Astrocyte (in vitro differentiated cells and primary cell): ENCODE results near the gene PRM3. TPM values are rescaled to one million over a fixed set of nuclear protein-coding genes. Genes with fewer than 3 reads are reported as not detected.

Experiments used
- DNase-seq: peaks from one replicate; pipeline ENCODE4 v3.0.0-alpha.2; 2010; ENCODE audit warnings: low read depth
- FAIRE-seq: peaks from 2 replicates; lab custom pipeline; 2011; peaks lifted over from hg19 to GRCh38; lab: Jason Lieb, UNC
- H2AFZ ChIP-seq: 2 replicates; pipeline ENCODE4 v1.6.0; 2012; ENCODE audit warnings: low read depth, low read length, inconsistent platforms
- H3K27ac ChIP-seq: 2 replicates; pipeline ENCODE4 v1.5.1; 2011; ENCODE audit warnings: low read depth, low read length, inconsistent platforms
- H3K27me3 ChIP-seq: 2 replicates; pipeline ENCODE4 v1.6.0; 2011; ENCODE audit warnings: low read length, inconsistent platforms; ENCODE audit not compliant: insufficient read depth
- H3K36me3 ChIP-seq: 2 replicates; pipeline ENCODE4 v1.5.1; 2011; ENCODE audit warnings: low read length, inconsistent platforms; ENCODE audit not compliant: insufficient read depth
- H3K4me1 ChIP-seq: 2 replicates; pipeline ENCODE4 v1.5.1; 2011; ENCODE audit warnings: low read length, inconsistent platforms; ENCODE audit not compliant: insufficient read depth
- H3K4me2 ChIP-seq: 2 replicates; pipeline ENCODE4 v1.6.0; 2012; ENCODE audit warnings: low read length, inconsistent platforms
- H3K4me3 ChIP-seq: 2 replicates; pipeline ENCODE4 v1.5.1; 2011; ENCODE audit warnings: low read depth, mild to moderate bottlenecking, low read length, inconsistent platforms; ENCODE audit not compliant: insufficient read depth
- H3K79me2 ChIP-seq: 2 replicates; pipeline ENCODE4 v1.6.0; 2012; ENCODE audit warnings: mild to moderate bottlenecking, low read length, inconsistent platforms; ENCODE audit not compliant: insufficient read depth
- H3K9ac ChIP-seq: 2 replicates; pipeline ENCODE4 v1.6.0; 2012; ENCODE audit warnings: mild to moderate bottlenecking, low read length, inconsistent platforms
- H3K9me3 ChIP-seq: 2 replicates; pipeline ENCODE4 v1.5.1; 2012; ENCODE audit warnings: low read depth, mild to moderate bottlenecking, low read length, inconsistent platforms; ENCODE audit not compliant: insufficient read depth
- H4K20me1 ChIP-seq: 2 replicates; pipeline ENCODE4 v1.6.0; 2012; ENCODE audit warnings: low read length, inconsistent platforms; ENCODE audit not compliant: insufficient read depth
- H3K27ac Mint-ChIP-seq: one replicate; pipeline ENCODE4 v1.8.0; 2021; ENCODE audit warnings: mild to moderate bottlenecking, mixed read lengths; ENCODE audit not compliant: unreplicated experiment
- H3K27me3 Mint-ChIP-seq: one replicate; pipeline ENCODE4 v1.8.0; 2021; ENCODE audit warnings: low read depth, mixed read lengths; ENCODE audit not compliant: unreplicated experiment
- H3K36me3 Mint-ChIP-seq: one replicate; pipeline ENCODE4 v1.8.0; 2021; ENCODE audit warnings: low read depth, mixed read lengths; ENCODE audit not compliant: unreplicated experiment
- H3K4me1 Mint-ChIP-seq: one replicate; pipeline ENCODE4 v1.8.0; 2021; ENCODE audit warnings: low read depth, mixed read lengths; ENCODE audit not compliant: unreplicated experiment
- H3K4me3 Mint-ChIP-seq: one replicate; pipeline ENCODE4 v1.8.0; 2021; ENCODE audit warnings: mild to moderate bottlenecking, moderate library complexity, mixed read lengths; ENCODE audit not compliant: unreplicated experiment
- H3K9me3 Mint-ChIP-seq: one replicate; pipeline ENCODE4 v1.8.0; 2021; ENCODE audit warnings: mild to moderate bottlenecking, mixed read lengths; ENCODE audit not compliant: unreplicated experiment
- EZH2 ChIP-seq: IDR thresholded peaks from 2 replicates; pipeline ENCODE4 v1.6.1; 2012; ENCODE audit warnings: mild to moderate bottlenecking, low read length, inconsistent platforms; ENCODE audit not compliant: insufficient read depth
- total RNA-seq: library from RNA; stranded (reverse); gene quantifications from 2 replicates; pipeline ENCODE4 v1.2.1, GENCODE V29; 2021
- TF ChIP-seq, protein P1 (sequence below): IDR thresholded peaks from 2 replicates; pipeline ENCODE4 v1.5.1; 2011; ENCODE audit warnings: low read depth, mild to moderate bottlenecking, inconsistent platforms, low read length, moderate library complexity; ENCODE audit not compliant: insufficient read depth

PRM3 gene
- total RNA-seq, 1 donor from 2014 or later, result not detected

DNA sequence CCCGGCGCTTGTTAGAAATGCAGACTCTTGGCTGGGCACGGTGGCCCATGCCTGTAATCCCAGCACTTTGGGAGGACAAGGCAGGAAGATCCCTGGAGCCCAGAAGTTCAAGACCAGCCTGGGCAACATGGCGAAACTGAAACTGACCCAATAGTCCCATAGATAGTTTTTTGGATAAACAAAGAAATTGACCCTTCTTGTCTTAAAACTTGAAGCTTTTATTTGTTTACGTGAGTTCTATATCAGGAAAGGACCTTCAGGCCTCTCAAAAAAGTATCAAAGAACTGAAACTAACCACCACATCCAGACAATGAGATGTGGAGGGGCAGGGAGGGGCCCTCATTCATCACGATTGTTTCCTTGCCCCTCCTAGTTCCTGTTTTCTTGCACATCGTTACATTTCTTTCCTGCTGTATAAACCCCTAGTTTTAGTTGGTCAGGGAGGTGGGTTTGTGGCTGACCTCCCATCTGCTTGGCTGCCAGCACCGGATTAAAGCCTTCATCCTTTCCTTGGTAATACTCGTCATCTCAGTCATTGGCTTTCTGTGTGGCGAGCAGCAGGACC, 37.6 kb upstream of the PRM3 start:
- Mint-ChIP-seq H3K9me3 (no peaks in the 10 kb centered on the region), H3K4me1 (peaks cover 35% of the 10 kb centered on the region), H3K27ac (peak overlapping the region; percentile 89), H3K36me3 (no peaks in the 10 kb centered on the region), H3K27me3 (no peaks in the 10 kb centered on the region), H3K4me3 (no peak overlapping the region)
- Histone ChIP-seq H3K36me3 (no peaks in the 10 kb centered on the region), H3K9me3 (no peaks in the 10 kb centered on the region), H3K4me1 (peaks cover 46% of the 10 kb centered on the region), H3K9ac (no peak overlapping the region), H3K79me2 (no peaks in the 10 kb centered on the region), H2AFZ (no peak overlapping the region), H3K27me3 (no peaks in the 10 kb centered on the region), H3K27ac (peak overlapping the region; percentile 59), H3K4me2 (peak overlapping the region; percentile 45), H3K4me3 (no peak overlapping the region), H4K20me1 (no peaks in the 10 kb centered on the region)
- DNase-seq (no peak), FAIRE-seq (no peak)
- TF ChIP-seq, protein P1, sequence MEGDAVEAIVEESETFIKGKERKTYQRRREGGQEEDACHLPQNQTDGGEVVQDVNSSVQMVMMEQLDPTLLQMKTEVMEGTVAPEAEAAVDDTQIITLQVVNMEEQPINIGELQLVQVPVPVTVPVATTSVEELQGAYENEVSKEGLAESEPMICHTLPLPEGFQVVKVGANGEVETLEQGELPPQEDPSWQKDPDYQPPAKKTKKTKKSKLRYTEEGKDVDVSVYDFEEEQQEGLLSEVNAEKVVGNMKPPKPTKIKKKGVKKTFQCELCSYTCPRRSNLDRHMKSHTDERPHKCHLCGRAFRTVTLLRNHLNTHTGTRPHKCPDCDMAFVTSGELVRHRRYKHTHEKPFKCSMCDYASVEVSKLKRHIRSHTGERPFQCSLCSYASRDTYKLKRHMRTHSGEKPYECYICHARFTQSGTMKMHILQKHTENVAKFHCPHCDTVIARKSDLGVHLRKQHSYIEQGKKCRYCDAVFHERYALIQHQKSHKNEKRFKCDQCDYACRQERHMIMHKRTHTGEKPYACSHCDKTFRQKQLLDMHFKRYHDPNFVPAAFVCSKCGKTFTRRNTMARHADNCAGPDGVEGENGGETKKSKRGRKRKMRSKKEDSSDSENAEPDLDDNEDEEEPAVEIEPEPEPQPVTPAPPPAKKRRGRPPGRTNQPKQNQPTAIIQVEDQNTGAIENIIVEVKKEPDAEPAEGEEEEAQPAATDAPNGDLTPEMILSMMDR, result no peak
- no peak for TF ChIP-seq EZH2

DNA sequence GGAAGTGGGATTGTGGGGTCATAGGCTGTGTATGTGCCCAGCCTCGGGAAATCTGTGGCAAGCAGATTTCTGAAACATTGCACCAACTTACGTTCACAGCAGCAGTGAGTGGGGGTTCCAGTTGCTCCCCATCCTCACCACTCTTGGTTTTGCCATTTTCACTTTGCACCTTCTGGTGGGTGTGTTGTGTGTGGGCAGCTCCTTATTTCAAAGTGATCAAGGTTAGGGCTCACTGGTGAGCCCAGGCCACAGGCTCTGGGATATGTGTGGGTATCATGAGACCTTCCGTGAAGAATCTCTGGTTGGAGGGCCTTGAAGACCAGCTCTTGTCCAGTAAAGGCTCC, 37.2 kb upstream of the PRM3 start:
- Histone ChIP-seq H3K9me3 (no peaks in the 10 kb centered on the region), H3K36me3 (no peaks in the 10 kb centered on the region), H4K20me1 (no peaks in the 10 kb centered on the region), H3K79me2 (no peaks in the 10 kb centered on the region), H3K4me1 (peaks cover 41% of the 10 kb centered on the region), H2AFZ (no peak overlapping the region), H3K9ac (no peak overlapping the region), H3K27me3 (no peaks in the 10 kb centered on the region), H3K4me2 (no peak overlapping the region), H3K27ac (no peak overlapping the region), H3K4me3 (no peak overlapping the region)
- DNase-seq, result no peak
- TF ChIP-seq, protein P1, result no peak
- no peak for TF ChIP-seq EZH2
- Mint-ChIP-seq H3K36me3 (no peaks in the 10 kb centered on the region), H3K27ac (no peak overlapping the region), H3K9me3 (no peaks in the 10 kb centered on the region), H3K4me1 (peaks cover 33% of the 10 kb centered on the region), H3K4me3 (peak overlapping the region; percentile 20), H3K27me3 (no peaks in the 10 kb centered on the region)
- FAIRE-seq, result no peak

DNA sequence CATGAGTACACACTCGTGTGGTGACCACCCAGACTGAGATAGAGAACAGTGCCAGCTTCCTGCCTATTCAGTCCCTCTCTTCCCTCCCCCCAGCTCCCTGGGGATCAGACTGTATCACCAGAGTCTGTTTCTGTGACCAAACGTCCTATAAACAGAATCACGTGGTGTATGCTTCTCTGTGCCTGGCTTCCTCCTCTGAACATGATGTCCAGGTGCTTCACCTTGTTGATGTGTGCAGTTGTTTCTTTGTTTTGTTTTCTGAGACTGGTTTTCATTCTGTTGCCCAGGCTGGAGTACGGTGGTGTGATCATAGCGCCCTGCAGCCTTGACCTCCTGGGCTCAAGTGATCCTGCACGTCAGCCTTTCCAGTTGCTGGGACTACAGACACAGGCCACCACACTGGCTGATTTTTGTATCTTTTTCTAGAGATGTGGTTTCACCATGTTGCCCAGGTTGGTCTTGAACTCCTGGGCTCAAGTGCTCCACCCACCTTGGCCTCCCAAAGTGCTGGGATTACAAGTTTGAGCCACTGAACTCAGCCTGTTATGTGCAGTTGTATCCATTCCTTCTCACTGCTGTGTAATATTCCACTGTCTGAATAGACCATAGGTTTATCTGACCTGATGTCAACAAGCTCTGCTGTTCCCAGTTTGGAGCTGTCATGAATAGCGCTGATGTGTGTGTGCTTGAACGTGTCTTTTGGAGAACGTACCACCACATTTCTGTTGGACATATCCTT, 36.6 kb upstream of the PRM3 start:
- no peaks in the 10 kb centered on the region for H3K27me3 ChIP-seq
- no peak overlapping the region for H3K27ac ChIP-seq
- Mint-ChIP-seq H3K27me3 (no peaks in the 10 kb centered on the region), H3K4me3 (no peak overlapping the region), H3K9me3 (no peaks in the 10 kb centered on the region), H3K27ac (no peak overlapping the region), H3K36me3 (no peaks in the 10 kb centered on the region), H3K4me1 (peaks cover 30% of the 10 kb centered on the region)
- H3K79me2 ChIP-seq, result no peaks in the 10 kb centered on the region
- H3K4me1 ChIP-seq, result peaks cover 36% of the 10 kb centered on the region
- no peak overlapping the region for H2AFZ ChIP-seq
- FAIRE-seq (no peak), DNase-seq (no peak)
- no peaks in the 10 kb centered on the region for H3K9me3 ChIP-seq
- no peak overlapping the region for H3K4me2 ChIP-seq
- H3K9ac ChIP-seq, result no peak overlapping the region
- H3K36me3 ChIP-seq, result no peaks in the 10 kb centered on the region
- TF ChIP-seq, protein P1, result no peak
- no peak for TF ChIP-seq EZH2
- H4K20me1 ChIP-seq, result no peaks in the 10 kb centered on the region
- H3K4me3 ChIP-seq, result no peak overlapping the region
